GM19193 (cell line): ENCODE measurements around the gene MBNL1.

Experiments used
- POLR2A ChIP-seq: IDR thresholded peaks from 4 replicates; pipeline ENCODE4 v1.6.1; 2011; ENCODE audit not compliant: insufficient read depth, insufficient read length; ENCODE audit errors: extremely low read depth

MBNL1 gene

GRCh38 chr3:152348436-152349177 is 79.9 kb downstream of the MBNL1 start:
- no peak for TF ChIP-seq POLR2A

- TF ChIP-seq POLR2A: no peak
Measured at GRCh38 chr3:152349392-152349791, 80.7 kb downstream of the MBNL1 start.

GRCh38 chr3:152350139-152350538 is 81.4 kb downstream of the MBNL1 start:
- TF ChIP-seq POLR2A: no peak

GRCh38 chr3:152350776-152351175 is 82.0 kb downstream of the MBNL1 start:
- no peak for TF ChIP-seq POLR2A

- no peak for TF ChIP-seq POLR2A
Measured at GRCh38 chr3:152352554-152352953, 83.8 kb downstream of the MBNL1 start.

GRCh38 chr3:152353578-152353977 is 84.8 kb downstream of the MBNL1 start:
- TF ChIP-seq POLR2A: no peak

- no peak for TF ChIP-seq POLR2A
Measured at GRCh38 chr3:152355744-152356665, 87.3 kb downstream of the MBNL1 start.

- no peak for TF ChIP-seq POLR2A
Measured at GRCh38 chr3:152356870-152357276, 88.1 kb downstream of the MBNL1 start.

GRCh38 chr3:152357587-152357986 is 88.9 kb downstream of the MBNL1 start:
- no peak for TF ChIP-seq POLR2A

- TF ChIP-seq POLR2A: no peak
Measured at GRCh38 chr3:152359385-152360248, 90.9 kb downstream of the MBNL1 start.

- TF ChIP-seq POLR2A: no peak
Measured at GRCh38 chr3:152360302-152360701, 91.6 kb downstream of the MBNL1 start.

- no peak for TF ChIP-seq POLR2A
Measured at GRCh38 chr3:152360966-152361365, 92.2 kb downstream of the MBNL1 start.

GRCh38 chr3:152362086-152362485 is 93.4 kb downstream of the MBNL1 start:
- TF ChIP-seq POLR2A: no peak

GRCh38 chr3:152364237-152364636 is 95.5 kb downstream of the MBNL1 start:
- no peak for TF ChIP-seq POLR2A

- no peak for TF ChIP-seq POLR2A
Measured at GRCh38 chr3:152365126-152365525, 96.4 kb downstream of the MBNL1 start.
